Sigmoid colon (tissue), 7 donors: ENCODE results near the gene SELENOO. TPM values are rescaled to one million over a fixed set of nuclear protein-coding genes. Genes with fewer than 3 reads are reported as not detected.

ENCODE experiments used
- DNase-seq: peaks from one replicate; pipeline ENCODE4 v3.0.0-alpha.2; 2019
- H3K27ac ChIP-seq, 4 donors: fragments of 200-600 bp; sonication (generic); one replicate each; pipeline ENCODE4 v1.5.1; 2016 to 2019; ENCODE audit warnings: mild to moderate bottlenecking in 1 of 4
- H3K27me3 ChIP-seq, 3 donors: fragments of 200-600 bp; sonication (generic); one replicate each; pipeline ENCODE4 v1.5.1; 2019; ENCODE audit warnings: mild to moderate bottlenecking in 1 of 3
- H3K36me3 ChIP-seq, 4 donors: fragments of 200-600 bp; sonication (generic); one replicate each; pipeline ENCODE4 v1.5.1; 2016 to 2019
- H3K4me1 ChIP-seq, 4 donors: fragments of 200-600 bp; sonication (generic); one replicate each; pipeline ENCODE4 v1.5.1; 2017 to 2019
- H3K4me3 ChIP-seq, 4 donors: fragments of 200-600 bp; sonication (generic); one replicate each; pipeline ENCODE4 v1.5.1; 2017 to 2019; ENCODE audit warnings: mild to moderate bottlenecking in 2 of 4, moderate library complexity in 1 of 4
- H3K9me3 ChIP-seq, 4 donors: fragments of 200-600 bp in 3 of 4; sonication (generic) in 3 of 4; one replicate each; pipeline versions ENCODE4 v1.5.1 to v1.6.1; 2013 to 2019
- CTCF ChIP-seq, 4 experiments: fragments of 450-650 bp in 3 of 4; fragments of 200-600 bp in 1 of 4; IDR thresholded peaks; one replicate each; pipeline ENCODE4 v1.5.1; 2016 to 2019; ENCODE audit warnings: antibody characterized with exemption in 4 of 4, mild to moderate bottlenecking in 3 of 4, moderate library complexity in 2 of 4
- EP300 ChIP-seq, 4 donors: sonication (generic); formaldehyde crosslinking; IDR thresholded peaks; one replicate each; pipeline ENCODE4 v1.6.1; 2017; ENCODE audit warnings: antibody characterized with exemption in 4 of 4
- POLR2A ChIP-seq, 2 donors: fragments of 450-650 bp; IDR thresholded peaks; one replicate each; pipeline ENCODE4 v1.6.1; 2016; ENCODE audit warnings: antibody characterized with exemption in 2 of 2, mild to moderate bottlenecking in 2 of 2, moderate library complexity in 2 of 2
- POLR2AphosphoS5 ChIP-seq, 4 donors: sonication (generic); formaldehyde crosslinking; IDR thresholded peaks; one replicate each; pipeline ENCODE4 v1.6.1; 2017; ENCODE audit warnings: antibody characterized with exemption in 4 of 4
- WGBS, 2 donors: extraction: QIAGEN DNeasy Blood & Tissue Kit; methylation state at CpG; one replicate each; pipeline ENCODE4 v1.1.7; 2013; 5-methylcytosine and 5-hydroxymethylcytosine counted together
- intact Hi-C: fragments of 100-400 bp; cut with DNase I; formaldehyde crosslinking; loops from one replicate; pipeline ENCODE4 v1.15.1; 2023
- polyA plus RNA-seq, 3 donors: library from polyadenylated mRNA; stranded (reverse); fragments of 200-250 nt; gene quantifications; one replicate each; pipeline ENCODE4 v1.2.3, GENCODE V29; 2013
- total RNA-seq, 4 donors: library from RNA; depleted of rRNA; stranded (reverse); fragments of >200 nt; gene quantifications; one replicate each; pipeline ENCODE4 v1.1.0, GENCODE V29; 2016
- donor health status: healthy with polysubstance abuse.
- donor health status: Bipolar disorder and iron deficiency.
- donor health status: healthy.

Gene SELENOO
- total and polyA plus RNA-seq, 7 donors = 10.2 to 30.2 (median 17.9) TPM

- H3K36me3 ChIP-seq = no peaks in the 10 kb centered on the region
- 70 to 83% methylated on average over 64 of the region's 64 CpGs for WGBS, 2 donors
- H3K9me3 ChIP-seq = no peaks in the 10 kb centered on the region
- peak; percentile 61 for DNase-seq
- TF ChIP-seq CTCF (IDR thresholded peaks at IDR 0.05) = no peak
- no peak for TF ChIP-seq POLR2AphosphoS5 (IDR thresholded peaks at IDR 0.05)
- TF ChIP-seq POLR2A (IDR thresholded peaks at IDR 0.05) = no peak
- no peak for TF ChIP-seq EP300 (IDR thresholded peaks at IDR 0.05)
- peaks cover 14 to 48% (median 19%) of the 10 kb centered on the region in 3 donors for H3K27me3 ChIP-seq
- intact Hi-C loops = no loop called here
- H3K4me3 ChIP-seq = no peak overlapping the region
- H3K27ac ChIP-seq = no peak overlapping the region
- peaks cover 0 to 14% (median 8%) of the 10 kb centered on the region in 4 donors for H3K4me1 ChIP-seq
These were observed 21.6 kb upstream of the SELENOO start for GRCh38 chr22:50178871-50179869.

GRCh38 chr22:50179937-50180726 is 20.7 kb upstream of the SELENOO start:
- TF ChIP-seq CTCF (IDR thresholded peaks at IDR 0.05) = no peak
- TF ChIP-seq POLR2A (IDR thresholded peaks at IDR 0.05) = no peak
- no peak for TF ChIP-seq POLR2AphosphoS5 (IDR thresholded peaks at IDR 0.05)
- TF ChIP-seq EP300 (IDR thresholded peaks at IDR 0.05) = no peak
- Histone ChIP-seq H3K36me3 (no peaks in the 10 kb centered on the region), H3K4me3 (no peak overlapping the region), H3K9me3 (no peaks in the 10 kb centered on the region), H3K27ac (no peak overlapping the region), H3K4me1 (peaks cover 0 to 24% (median 18%) of the 10 kb centered on the region in 4 donors), H3K27me3 (peaks cover 14 to 45% (median 19%) of the 10 kb centered on the region in 3 donors)
- intact Hi-C loops = loop anchor here (10.0 kb wide), 2 partner anchors 215 to 255 kb away; partner anchors contain the start of gene PIM3
- DNase-seq = peak; percentile 57
- 35 to 60% methylated on average over 39 of the region's 39 CpGs for WGBS, 2 donors

- WGBS, 2 donors = 86 to 90% methylated on average over 27 of the region's 27 CpGs
- no peaks in the 10 kb centered on the region for H3K36me3 ChIP-seq
- intact Hi-C loops = loop anchor here (10.0 kb wide), 2 partner anchors 216 to 256 kb away; partner anchors contain the start of gene PIM3
- H3K9me3 ChIP-seq = no peaks in the 10 kb centered on the region
- TF ChIP-seq POLR2AphosphoS5 (IDR thresholded peaks at IDR 0.05) (no peak), CTCF (IDR thresholded peaks at IDR 0.05) (no peak), POLR2A (IDR thresholded peaks at IDR 0.05) (no peak), EP300 (IDR thresholded peaks at IDR 0.05) (no peak)
- H3K27me3 ChIP-seq = peaks cover 14 to 45% (median 19%) of the 10 kb centered on the region in 3 donors
- peaks cover 0 to 28% (median 20%) of the 10 kb centered on the region in 4 donors for H3K4me1 ChIP-seq
- peak; percentile 58 for DNase-seq
- H3K4me3 ChIP-seq = no peak overlapping the region
- H3K27ac ChIP-seq = no peak overlapping the region
These were observed 19.9 kb upstream of the SELENOO start for GRCh38 chr22:50180727-50181521.
